ENCODE data around the gene SLC25A46.

The SLC25A46 gene

GRCh38 chr5:110754181-110754580 lies 15.4 kb downstream of the SLC25A46 start:
- DNase-seq: no peak
- no peak overlapping the region for H3K18ac ChIP-seq (ENCODE audit: low read length)
- no peak overlapping the region for H2AK5ac ChIP-seq (ENCODE audit: low read length)
- no peak overlapping the region for H4K8ac ChIP-seq (ENCODE audit: low read depth, low read length)
- H3K27ac ChIP-seq (ENCODE audit: low read depth, low read length): no peak overlapping the region
- H3K79me1 ChIP-seq (ENCODE audit: low read length): no peaks in the 10 kb centered on the region
- H3K4ac ChIP-seq (ENCODE audit: low read depth, low read length): no peak overlapping the region
- H3K4me3 ChIP-seq (ENCODE audit: low read depth, low read length): no peak overlapping the region
- H3K9ac ChIP-seq (ENCODE audit: low read length): no peak overlapping the region
- no peak overlapping the region for H2BK12ac ChIP-seq (ENCODE audit: low read length)
- H2BK120ac ChIP-seq (ENCODE audit: insufficient read depth, low read length, poor library complexity): no peak overlapping the region
- H3K4me1 ChIP-seq (ENCODE audit: control insufficient read depth in 1 of 2, insufficient read depth in 2 of 2, low read length in 2 of 2): no peaks in the 10 kb centered on the region
- no peaks in the 10 kb centered on the region for H3K79me2 ChIP-seq (ENCODE audit: control insufficient read depth, insufficient read depth, low read length, poor library complexity)
- no peak overlapping the region for H2AFZ ChIP-seq (ENCODE audit: insufficient read depth, low read length, poor library complexity)
- peaks cover 2% of the 10 kb centered on the region in 2 experiments for H3K36me3 ChIP-seq (ENCODE audit: control insufficient read depth in 1 of 2, insufficient read depth in 2 of 2, low read length in 2 of 2)
- no peak overlapping the region for H4K12ac ChIP-seq (ENCODE audit: low read depth, low read length)
- H3K27me3 ChIP-seq (ENCODE audit: insufficient read depth, low read length): no peaks in the 10 kb centered on the region
- no peaks in the 10 kb centered on the region for H3K9me3 ChIP-seq (ENCODE audit: insufficient read depth, low read depth, low read length)
- no peak overlapping the region for H4K91ac ChIP-seq (ENCODE audit: low read depth, low read length)
- no peak overlapping the region for H3K23ac ChIP-seq (ENCODE audit: low read length)
- H3K14ac ChIP-seq (ENCODE audit: low read length): no peak overlapping the region
- H2BK5ac ChIP-seq (ENCODE audit: low read depth, low read length, poor library complexity): no peak overlapping the region
- H3K4me2 ChIP-seq (ENCODE audit: low read length): no peak overlapping the region

GRCh38 chr5:110757118-110757729 lies 18.4 kb downstream of the SLC25A46 start:
- no peak overlapping the region for H3K18ac ChIP-seq (ENCODE audit: low read length)
- no peak overlapping the region for H3K14ac ChIP-seq (ENCODE audit: low read length)
- no peak overlapping the region for H3K23ac ChIP-seq (ENCODE audit: low read length)
- H4K8ac ChIP-seq (ENCODE audit: low read depth, low read length): no peak overlapping the region
- H3K4me2 ChIP-seq (ENCODE audit: low read length): no peak overlapping the region
- H4K91ac ChIP-seq (ENCODE audit: low read depth, low read length): no peak overlapping the region
- H3K4ac ChIP-seq (ENCODE audit: low read depth, low read length): no peak overlapping the region
- H2BK12ac ChIP-seq (ENCODE audit: low read length): no peak overlapping the region
- H2AK5ac ChIP-seq (ENCODE audit: low read length): no peak overlapping the region
- no peak overlapping the region for H3K4me3 ChIP-seq (ENCODE audit: low read depth, low read length)
- no peak overlapping the region for H2AFZ ChIP-seq (ENCODE audit: insufficient read depth, low read length, poor library complexity)
- H3K4me1 ChIP-seq (ENCODE audit: control insufficient read depth in 1 of 2, insufficient read depth in 2 of 2, low read length in 2 of 2): no peaks in the 10 kb centered on the region
- H2BK5ac ChIP-seq (ENCODE audit: low read depth, low read length, poor library complexity): no peak overlapping the region
- no peaks in the 10 kb centered on the region for H3K79me2 ChIP-seq (ENCODE audit: control insufficient read depth, insufficient read depth, low read length, poor library complexity)
- no peaks in the 10 kb centered on the region for H3K79me1 ChIP-seq (ENCODE audit: low read length)
- no peak overlapping the region for H4K12ac ChIP-seq (ENCODE audit: low read depth, low read length)
- H3K9ac ChIP-seq (ENCODE audit: low read length): no peak overlapping the region
- no peak overlapping the region for H3K27ac ChIP-seq (ENCODE audit: low read depth, low read length)
- DNase-seq: peak; percentile 22 to 84
- H3K36me3 ChIP-seq (ENCODE audit: control insufficient read depth in 1 of 2, insufficient read depth in 2 of 2, low read length in 2 of 2): peaks cover 2 to 6% of the 10 kb centered on the region in 2 experiments
- H3K27me3 ChIP-seq (ENCODE audit: insufficient read depth, low read length): no peaks in the 10 kb centered on the region
- no peak overlapping the region for H2BK120ac ChIP-seq (ENCODE audit: insufficient read depth, low read length, poor library complexity)
- no peaks in the 10 kb centered on the region for H3K9me3 ChIP-seq (ENCODE audit: insufficient read depth, low read depth, low read length)
- WGBS (ENCODE audit: extremely low coverage, insufficient coverage, insufficient read length): no CpG with 5 or more reads among the region's 4 CpGs

- no peak overlapping the region for H2AFZ ChIP-seq (ENCODE audit: insufficient read depth, low read length, poor library complexity)
- whole genome bisulfite sequencing (ENCODE audit: extremely low coverage, insufficient coverage, insufficient read length): no CpG with 5 or more reads among the region's 1 CpG
These were observed 21.4 kb downstream of the SLC25A46 start for GRCh38 chr5:110760158-110760557.

GRCh38 chr5:110768138-110768860 lies 29.5 kb downstream of the SLC25A46 start:
- Histone ChIP-seq H2BK5ac (ENCODE audit: low read depth, low read length, poor library complexity) (no peak overlapping the region), H3K9ac (ENCODE audit: low read length) (no peak overlapping the region), H3K4me1 (ENCODE audit: control insufficient read depth in 1 of 2, insufficient read depth in 2 of 2, low read length in 2 of 2) (no peaks in the 10 kb centered on the region), H2BK120ac (ENCODE audit: insufficient read depth, low read length, poor library complexity) (no peak overlapping the region), H3K79me1 (ENCODE audit: low read length) (no peaks in the 10 kb centered on the region), H2AFZ (ENCODE audit: insufficient read depth, low read length, poor library complexity) (no peak overlapping the region), H3K14ac (ENCODE audit: low read length) (no peak overlapping the region), H3K4me3 (ENCODE audit: low read depth, low read length) (no peak overlapping the region), H3K79me2 (ENCODE audit: control insufficient read depth, insufficient read depth, low read length, poor library complexity) (no peaks in the 10 kb centered on the region), H3K18ac (ENCODE audit: low read length) (no peak overlapping the region), H3K23ac (ENCODE audit: low read length) (no peak overlapping the region), H4K12ac (ENCODE audit: low read depth, low read length) (no peak overlapping the region), H3K27ac (ENCODE audit: low read depth, low read length) (no peak overlapping the region), H3K27me3 (ENCODE audit: insufficient read depth, low read length) (no peaks in the 10 kb centered on the region), H4K8ac (ENCODE audit: low read depth, low read length) (no peak overlapping the region), H2BK12ac (ENCODE audit: low read length) (no peak overlapping the region), H3K36me3 (ENCODE audit: control insufficient read depth in 1 of 2, insufficient read depth in 2 of 2, low read length in 2 of 2) (no peaks in the 10 kb centered on the region), H3K9me3 (ENCODE audit: insufficient read depth, low read depth, low read length) (no peaks in the 10 kb centered on the region), H4K91ac (ENCODE audit: low read depth, low read length) (no peak overlapping the region), H2AK5ac (ENCODE audit: low read length) (no peak overlapping the region), H3K4me2 (ENCODE audit: low read length) (no peak overlapping the region), H3K4ac (ENCODE audit: low read depth, low read length) (no peak overlapping the region)
- no peak for DNase-seq
- 100% methylated on average over 1 of the region's 4 CpGs for WGBS (ENCODE audit: extremely low coverage, insufficient coverage, insufficient read length)

More at GRCh38 chr5:110760158-110760557, 21.4 kb downstream of the SLC25A46 start:
- Histone ChIP-seq H3K27ac (ENCODE audit: low read depth, low read length) (no peak overlapping the region), H3K4me2 (ENCODE audit: low read length) (no peak overlapping the region), H4K12ac (ENCODE audit: low read depth, low read length) (no peak overlapping the region), H3K9ac (ENCODE audit: low read length) (no peak overlapping the region), H3K4me3 (ENCODE audit: low read depth, low read length) (no peak overlapping the region), H2BK5ac (ENCODE audit: low read depth, low read length, poor library complexity) (no peak overlapping the region), H3K4ac (ENCODE audit: low read depth, low read length) (no peak overlapping the region), H3K27me3 (ENCODE audit: insufficient read depth, low read length) (no peaks in the 10 kb centered on the region), H3K14ac (ENCODE audit: low read length) (no peak overlapping the region), H2BK120ac (ENCODE audit: insufficient read depth, low read length, poor library complexity) (no peak overlapping the region), H4K8ac (ENCODE audit: low read depth, low read length) (no peak overlapping the region), H3K36me3 (ENCODE audit: control insufficient read depth in 1 of 2, insufficient read depth in 2 of 2, low read length in 2 of 2) (peaks cover 2 to 5% of the 10 kb centered on the region in 2 experiments), H2AK5ac (ENCODE audit: low read length) (no peak overlapping the region), H3K9me3 (ENCODE audit: insufficient read depth, low read depth, low read length) (no peaks in the 10 kb centered on the region), H3K23ac (ENCODE audit: low read length) (no peak overlapping the region), H2BK12ac (ENCODE audit: low read length) (no peak overlapping the region), H3K79me1 (ENCODE audit: low read length) (no peaks in the 10 kb centered on the region), H3K18ac (ENCODE audit: low read length) (no peak overlapping the region), H3K79me2 (ENCODE audit: control insufficient read depth, insufficient read depth, low read length, poor library complexity) (no peaks in the 10 kb centered on the region), H4K91ac (ENCODE audit: low read depth, low read length) (no peak overlapping the region), H3K4me1 (ENCODE audit: control insufficient read depth in 1 of 2, insufficient read depth in 2 of 2, low read length in 2 of 2) (no peaks in the 10 kb centered on the region)
- DNase-seq: no peak

Data from trophoblast cell (in vitro differentiated cells and primary cell).